Femur (tissue), 1 donor: ENCODE measurements around the gene PALD1.

Source experiments
- DNase-seq: peaks from one replicate; pipeline ENCODE4 v3.0.0-alpha.2; 2017

The PALD1 gene

GRCh38 chr10:70478191-70479164, at the start of gene PALD1:
Gene PALD1, plus strand, starts transcription at chr10:70478767. Its CDS starts 47,185 bp downstream, at chr10:70525952.
- peak; percentile 89 for DNase-seq

GRCh38 chr10:70430493-70431445, 47.8 kb upstream of the PALD1 start:
- DNase-seq, result peak; percentile 57

- DNase-seq, result no peak
Measured at GRCh38 chr10:70432101-70432500, 46.5 kb upstream of the PALD1 start.

GRCh38 chr10:70432561-70433263, 45.9 kb upstream of the PALD1 start:
- no peak for DNase-seq

- DNase-seq, result no peak
Measured at GRCh38 chr10:70433581-70434280, 44.8 kb upstream of the PALD1 start.

- no peak for DNase-seq
Measured at GRCh38 chr10:70435241-70436085, 43.1 kb upstream of the PALD1 start.

GRCh38 chr10:70437721-70438120, 40.8 kb upstream of the PALD1 start:
- no peak for DNase-seq

GRCh38 chr10:70440296-70441160, 38.0 kb upstream of the PALD1 start:
- no peak for DNase-seq

- DNase-seq, result no peak
Measured at GRCh38 chr10:70441161-70441894, 37.2 kb upstream of the PALD1 start, which contains the start of gene NODAL. Gene NODAL, minus strand, starts transcription at chr10:70441681. Its CDS starts 14 bp downstream, at chr10:70441667.

GRCh38 chr10:70441895-70442309, 36.7 kb upstream of the PALD1 start:
- DNase-seq, result no peak

- no peak for DNase-seq
Measured at GRCh38 chr10:70442332-70442988, 36.1 kb upstream of the PALD1 start.

GRCh38 chr10:70444744-70445143, 33.8 kb upstream of the PALD1 start:
- no peak for DNase-seq

GRCh38 chr10:70445718-70446657, 32.6 kb upstream of the PALD1 start:
- DNase-seq, result peak; percentile 67

- no peak for DNase-seq
Measured at GRCh38 chr10:70448236-70448635, 30.3 kb upstream of the PALD1 start.

- no peak for DNase-seq
Measured at GRCh38 chr10:70455213-70455630, 23.3 kb upstream of the PALD1 start.

- no peak for DNase-seq
Measured at GRCh38 chr10:70456164-70456563, 22.4 kb upstream of the PALD1 start.

GRCh38 chr10:70457759-70458305, 20.7 kb upstream of the PALD1 start:
- DNase-seq, result no peak
